H1 (cell line): ENCODE data around the gene FIGNL2. TPM values are rescaled to one million over a fixed set of nuclear protein-coding genes. Genes with fewer than 3 reads are reported as not detected.

ENCODE experiments used
- CTCF ChIA-PET: fragments of 300-600 bp; sonication (Branson Sonifier 250); formaldehyde crosslinking; loops from one replicate; lab custom pipeline; 2021; ENCODE audit not compliant: partially characterized antibody; lab: Charles Lee
- POLR2A ChIA-PET: fragments of 300-600 bp; sonication (Branson Sonifier 250); formaldehyde crosslinking; loops from one replicate; lab custom pipeline; 2021; ENCODE audit warnings: inconsistent platforms; ENCODE audit not compliant: partially characterized antibody; lab: Charles Lee
- DNase-seq, 2 experiments: peaks; one replicate each; pipeline versions ENCODE4 v3.0.0 to v3.0.0-alpha.2; 2010 to 2022; ENCODE audit warnings: low spot score in 2 of 2, low read depth in 1 of 2, mixed read lengths in 1 of 2
- FAIRE-seq: peaks from 2 replicates; lab custom pipeline; 2011; peaks lifted over from hg19 to GRCh38; lab: Jason Lieb, UNC
- H2AFZ ChIP-seq: 2 replicates; pipeline ENCODE4 v1.8.1; 2012; ENCODE audit warnings: low read length, inconsistent platforms
- H2AK5ac ChIP-seq: 2 replicates; pipeline ENCODE4 v1.6.1; 2013; ENCODE audit warnings: low read depth, low read length
- H2BK120ac ChIP-seq: replicated peaks from 2 replicates; pipeline ENCODE3; 2013; ENCODE audit warnings: low read depth, low read length, inconsistent platforms
- H2BK12ac ChIP-seq: 2 replicates; pipeline ENCODE4 v1.6.1; 2013; ENCODE audit warnings: low read depth, low read length
- H2BK15ac ChIP-seq: 2 replicates; pipeline ENCODE4 v1.6.1; 2013; ENCODE audit warnings: low read length
- H2BK20ac ChIP-seq: 2 replicates; pipeline ENCODE4 v1.6.1; 2013; ENCODE audit warnings: low read length
- H2BK5ac ChIP-seq: 2 replicates; pipeline ENCODE4 v1.6.1; 2013; ENCODE audit warnings: low read depth, low read length
- H3K14ac ChIP-seq: 2 replicates; pipeline ENCODE4 v1.6.1; 2013; ENCODE audit warnings: inconsistent platforms; ENCODE audit not compliant: insufficient read length
- H3K18ac ChIP-seq: 2 replicates; pipeline ENCODE4 v1.6.1; 2013; ENCODE audit warnings: low read length; ENCODE audit errors: extremely low read depth
- H3K23ac ChIP-seq: 2 replicates; pipeline ENCODE4 v1.6.1; 2013; ENCODE audit warnings: inconsistent platforms; ENCODE audit not compliant: insufficient read length
- H3K23me2 ChIP-seq: 2 replicates; pipeline ENCODE4 v1.6.1; 2013; ENCODE audit warnings: low read depth, low read length
- H3K27ac ChIP-seq: 2 replicates; pipeline ENCODE4 v1.6.1; 2011; ENCODE audit warnings: low read depth, low read length, inconsistent platforms
- H3K27me3 ChIP-seq, 4 experiments: replicated peaks in 1 of 4; 1 replicate in 1 of 4; 2 replicates in 3 of 4; pipeline versions ENCODE4 v1.6.1 to v1.8.1; 2011 to 2013; ENCODE audit warnings: low read length in 3 of 4, mild to moderate bottlenecking in 3 of 4, inconsistent platforms in 2 of 4, mixed read lengths in 2 of 4, moderate library complexity in 1 of 4; ENCODE audit not compliant: control insufficient read depth in 3 of 4, insufficient read depth in 3 of 4; ENCODE audit errors: extremely low read depth in 1 of 4
- H3K36me3 ChIP-seq, 4 experiments: 2 replicates each; pipeline versions ENCODE4 v1.6.1 to v1.8.1; 2011 to 2013; ENCODE audit warnings: mild to moderate bottlenecking in 4 of 4, low read length in 3 of 4, moderate library complexity in 2 of 4, control low read depth in 1 of 4, inconsistent platforms in 1 of 4; ENCODE audit not compliant: insufficient read depth in 4 of 4, control insufficient read depth in 2 of 4
- H3K4ac ChIP-seq: replicated peaks from 2 replicates; pipeline ENCODE3; 2013; ENCODE audit warnings: low read length, low read depth, mixed read lengths, inconsistent platforms; ENCODE audit not compliant: insufficient read length
- H3K4me1 ChIP-seq, 4 experiments: replicated peaks in 1 of 4; 1 replicate in 1 of 4; 2 replicates in 3 of 4; pipeline versions ENCODE4 v1.6.1 to v1.8.1; 2011 to 2013; ENCODE audit warnings: low read length in 3 of 4, inconsistent platforms in 2 of 4, mixed read lengths in 1 of 4; ENCODE audit not compliant: insufficient read depth in 4 of 4, control insufficient read depth in 3 of 4
- H3K4me2 ChIP-seq, 2 experiments: 2 replicates each; pipeline versions ENCODE4 v1.6.1 to v1.8.1; 2011 to 2013; ENCODE audit warnings: low read depth in 2 of 2, low read length in 2 of 2, control low read depth in 1 of 2, inconsistent platforms in 1 of 2, mild to moderate bottlenecking in 1 of 2; ENCODE audit not compliant: insufficient read depth in 1 of 2
- H3K4me3 ChIP-seq, 4 experiments: fragments of 200-600, 300-600 bp in 1 of 4; sonication (generic), shearing (Covaris generic), sonication (Bioruptor Twin) in 1 of 4; 2 replicates each; pipeline versions ENCODE4 v1.5.1 to v1.8.1; 2011 to 2016; ENCODE audit warnings: low read length in 4 of 4, low read depth in 3 of 4, control low read depth in 2 of 4, inconsistent platforms in 2 of 4, mild to moderate bottlenecking in 2 of 4, mixed read lengths in 1 of 4, moderate library complexity in 1 of 4; ENCODE audit not compliant: insufficient read depth in 2 of 4; ENCODE audit errors: extremely low read depth in 1 of 4
- H3K56ac ChIP-seq: replicated peaks from 2 replicates; pipeline ENCODE3; 2013; ENCODE audit warnings: low read depth, mild to moderate bottlenecking, mixed read lengths, low read length, inconsistent platforms; ENCODE audit not compliant: insufficient read length
- H3K79me1 ChIP-seq: 2 replicates; pipeline ENCODE4 v1.6.1; 2013; ENCODE audit warnings: low read depth, low read length, control low read depth
- H3K79me2 ChIP-seq, 2 experiments: 2 replicates each; pipeline versions ENCODE4 v1.6.1 to v1.8.1; 2012 to 2013; ENCODE audit warnings: low read length in 2 of 2, mild to moderate bottlenecking in 2 of 2, inconsistent platforms in 1 of 2; ENCODE audit not compliant: insufficient read depth in 2 of 2, control insufficient read depth in 1 of 2
- H3K9ac ChIP-seq, 4 experiments: replicated peaks in 1 of 4; 1 replicate in 1 of 4; 2 replicates in 3 of 4; pipeline versions ENCODE4 v1.6.1 to v1.8.1; 2011 to 2013; ENCODE audit warnings: low read depth in 3 of 4, low read length in 3 of 4, control low read depth in 2 of 4, mild to moderate bottlenecking in 2 of 4, moderate library complexity in 2 of 4, inconsistent platforms in 1 of 4; ENCODE audit errors: extremely low read depth in 1 of 4
- H3K9me3 ChIP-seq, 2 experiments: 2 replicates each; pipeline versions ENCODE4 v1.6.1 to v1.8.1; 2012 to 2013; ENCODE audit warnings: mild to moderate bottlenecking in 2 of 2, moderate library complexity in 2 of 2, control low read depth in 1 of 2, inconsistent platforms in 1 of 2, low read depth in 1 of 2, low read length in 1 of 2, mixed read lengths in 1 of 2; ENCODE audit not compliant: insufficient read depth in 2 of 2
- H4K20me1 ChIP-seq, 2 experiments: replicated peaks in 1 of 2; 2 replicates each; pipeline versions ENCODE3 to v1.8.1; 2011 to 2013; ENCODE audit warnings: inconsistent platforms in 2 of 2, low read length in 2 of 2, mild to moderate bottlenecking in 1 of 2; ENCODE audit not compliant: insufficient read depth in 2 of 2, control insufficient read depth in 1 of 2
- H4K5ac ChIP-seq: 2 replicates; pipeline ENCODE4 v1.6.1; 2013; ENCODE audit warnings: low read length, low read depth, mixed read lengths, inconsistent platforms; ENCODE audit not compliant: insufficient read length
- H4K8ac ChIP-seq: 2 replicates; pipeline ENCODE4 v1.8.0; 2013; ENCODE audit warnings: mild to moderate bottlenecking, moderate library complexity, low read length, inconsistent platforms; ENCODE audit not compliant: insufficient read depth; ENCODE audit errors: extremely low read depth
- H4K91ac ChIP-seq: replicated peaks from 2 replicates; pipeline ENCODE3; 2013; ENCODE audit warnings: low read length, mixed read lengths, inconsistent platforms; ENCODE audit not compliant: insufficient read length
- BCL11A ChIP-seq, 2 experiments: IDR thresholded peaks; one replicate each; pipeline ENCODE4 v1.6.1; 2011; ENCODE audit warnings: low read depth in 2 of 2, low read length in 2 of 2, mild to moderate bottlenecking in 2 of 2
- BRCA1 ChIP-seq: IDR thresholded peaks from 2 replicates; pipeline ENCODE4 v1.6.1; 2012; ENCODE audit warnings: low read depth, low read length, improper control_type of control experiment
- CBX8 ChIP-seq: fragments of 300-800, 300-1000 bp; sonication (generic); IDR thresholded peaks from 2 replicates; pipeline ENCODE4 v1.7.1; 2016; ENCODE audit warnings: low read depth, low read length, borderline replicate concordance
- EZH2 ChIP-seq: fragments of 200-600 bp; sonication (generic); IDR thresholded peaks from 2 replicates; pipeline ENCODE4 v1.7.1; 2012; ENCODE audit warnings: low read depth, mild to moderate bottlenecking, moderate library complexity, low read length, inconsistent platforms; ENCODE audit not compliant: severe bottlenecking
- FOSL1 ChIP-seq: IDR thresholded peaks from 2 replicates; pipeline ENCODE4 v1.6.1; 2011; ENCODE audit warnings: mild to moderate bottlenecking, low read depth, low read length, moderate library complexity; ENCODE audit not compliant: insufficient read depth
- HDAC6 ChIP-seq: IDR thresholded peaks from one replicate; pipeline ENCODE4 v1.7.1; 2012; ENCODE audit warnings: low read depth, mild to moderate bottlenecking, inconsistent platforms, low read length, moderate library complexity
- KDM5A ChIP-seq: fragments of 200-600 bp; IDR thresholded peaks from 2 replicates; pipeline ENCODE4 v1.7.1; 2012; ENCODE audit warnings: mild to moderate bottlenecking, low read length, inconsistent platforms, mixed read lengths
- PHF8 ChIP-seq: fragments of 200-600 bp; sonication (generic); conservative IDR thresholded peaks from 2 replicates; pipeline ENCODE4 v1.7.1; 2012; ENCODE audit warnings: low read depth, mild to moderate bottlenecking, inconsistent platforms, low read length, moderate library complexity
- RFX5 ChIP-seq: IDR thresholded peaks from 2 replicates; pipeline ENCODE4 v1.6.1; 2011; ENCODE audit warnings: low read depth, low read length, improper control_type of control experiment, borderline replicate concordance
- TCF12 ChIP-seq: IDR thresholded peaks from 2 replicates; pipeline ENCODE4 v1.6.1; 2011; ENCODE audit warnings: low read depth, mild to moderate bottlenecking, low read length
- WGBS, 2 experiments: shearing (Covaris generic) in 1 of 2; methylation state at CpG; one replicate each; pipeline versions ENCODE4 v1.1.6 to v1.1.7; 2013 to 2015; ENCODE audit warnings: low lambda C conversion rate in 2 of 2, mixed read lengths in 2 of 2, inconsistent platforms in 1 of 2, low coverage in 1 of 2, missing lambda C conversion rate in 1 of 2; ENCODE audit not compliant: insufficient replicate concordance in 2 of 2, insufficient coverage in 1 of 2, insufficient read length in 1 of 2; ENCODE audit errors: extremely low coverage in 1 of 2, missing lambda C conversion rate in 1 of 2; 5-methylcytosine and 5-hydroxymethylcytosine counted together
- polyA plus RNA-seq, 7 experiments: library from polyadenylated mRNA; depleted of rRNA in 3 of 7; stranded (reverse) in 5 of 7; unstranded in 2 of 7; fragments of >200 nt in 5 of 7; fragments of 200-250 nt in 2 of 7; gene quantifications; 1 replicate in 5 of 7; 2 replicates in 1 of 7; 4 replicates in 1 of 7; pipeline versions ENCODE4 v1.2.1 to v1.2.3, GENCODE V29; 2011 to 2013; ENCODE audit warnings: missing spikeins in 2 of 7, mixed read lengths in 2 of 7
- total RNA-seq: library from RNA; stranded (reverse); fragmentation: NEBNext Ultra II Directional; extraction: Animal tissue kit (Norgen Biotek cat#: 25700); gene quantifications from 2 replicates; pipeline ENCODE4 v1.2.1, GENCODE V29; 2021

The FIGNL2 gene
- total and polyA plus RNA-seq, 2 of the 8 experiments (the other 6 are each of a cell fraction or from before 2014, with no cell fraction given), result 6.5 to 7.1 TPM

GRCh38 chr12:51870504-51870903 lies 22.0 kb upstream of the FIGNL2 start:
- no peak overlapping the region for H2AFZ ChIP-seq
- no peak overlapping the region for H4K5ac ChIP-seq
- no peak overlapping the region; the same call in 1 of the 2 replicates for H2BK20ac ChIP-seq
- H3K9ac ChIP-seq, result no peak overlapping the region
- no peaks in the 10 kb centered on the region for H3K36me3 ChIP-seq
- H3K4me2 ChIP-seq, result peak overlapping the region in 1 of 2 experiments; percentile 95; a peak in 2 of 4 replicates
- H2BK120ac ChIP-seq, result no peak overlapping the region
- no peak overlapping the region for H4K91ac ChIP-seq
- H2BK15ac ChIP-seq, result peak overlapping the region; percentile 83
- H4K8ac ChIP-seq, result no peak overlapping the region
- no peak overlapping the region for H3K56ac ChIP-seq
- H2BK12ac ChIP-seq, result peak overlapping the region; percentile 90; the same call in 1 of the 2 replicates
- H3K14ac ChIP-seq, result no peak overlapping the region
- POLR2A ChIA-PET, result interaction anchor here (0.9 to 11.2 kb wide), 3 partner anchors 18 to 69 kb away, joined by 3 to 107 read pairs (median 3); partner anchors contain the start of gene FIGNL2
- H3K79me1 ChIP-seq, result no peaks in the 10 kb centered on the region
- no peaks in the 10 kb centered on the region for H3K79me2 ChIP-seq
- H4K20me1 ChIP-seq, result no peaks in the 10 kb centered on the region
- FAIRE-seq (no peak), DNase-seq (no peak)
- no peak overlapping the region for H3K27ac ChIP-seq
- H2AK5ac ChIP-seq, result no peak overlapping the region
- H3K4ac ChIP-seq, result no peak overlapping the region
- no peak for TF ChIP-seq RFX5
- TF ChIP-seq FOSL1, result no peak
- TF ChIP-seq TCF12, result no peak
- TF ChIP-seq PHF8, result no peak
- TF ChIP-seq KDM5A, result no peak
- no peak for TF ChIP-seq CBX8
- no peak for TF ChIP-seq BRCA1
- TF ChIP-seq EZH2, result no peak
- TF ChIP-seq BCL11A (IDR thresholded peaks at IDR 0.05; ENCODE audit: low read depth in 2 of 2, low read length in 2 of 2), result no peak
- TF ChIP-seq HDAC6, result no peak
- H3K23ac ChIP-seq, result no peak overlapping the region
- CTCF ChIA-PET, result interaction anchor here (1.0 to 10.6 kb wide), 15 partner anchors 9 to 339 kb away, joined by 3 to 139 read pairs (median 14); partner anchors contain the start of gene ANKRD33
- H3K9me3 ChIP-seq, result no peaks in the 10 kb centered on the region
- H3K4me1 ChIP-seq, result peaks cover 6 to 36% (median 24%) of the 10 kb centered on the region in 4 experiments
- peaks cover 12% of the 10 kb centered on the region; the same call in 1 of the 2 replicates for H3K23me2 ChIP-seq
- H2BK5ac ChIP-seq, result no peak overlapping the region
- WGBS, 2 experiments, result 89% methylated on average over 4 of the region's 4 CpGs; no CpG with 5 or more reads in 1 of the 2 experiments
- peak overlapping the region in 1 of 4 experiments; percentile 85; a peak in 1 of 8 replicates for H3K4me3 ChIP-seq
- H3K18ac ChIP-seq, result no peak overlapping the region; the same call in 1 of the 2 replicates
- peaks cover 0 to 29% (median 24%) of the 10 kb centered on the region in 4 experiments; a peak in 6 of 7 replicates for H3K27me3 ChIP-seq
